Measurements from ENCODE around the gene PRR3.
"Not testable (repeated sequence)": the region's sequence is repeated elsewhere in the genome, so short reads cannot be mapped to it uniquely, and the experiment has no call there.

DNA sequence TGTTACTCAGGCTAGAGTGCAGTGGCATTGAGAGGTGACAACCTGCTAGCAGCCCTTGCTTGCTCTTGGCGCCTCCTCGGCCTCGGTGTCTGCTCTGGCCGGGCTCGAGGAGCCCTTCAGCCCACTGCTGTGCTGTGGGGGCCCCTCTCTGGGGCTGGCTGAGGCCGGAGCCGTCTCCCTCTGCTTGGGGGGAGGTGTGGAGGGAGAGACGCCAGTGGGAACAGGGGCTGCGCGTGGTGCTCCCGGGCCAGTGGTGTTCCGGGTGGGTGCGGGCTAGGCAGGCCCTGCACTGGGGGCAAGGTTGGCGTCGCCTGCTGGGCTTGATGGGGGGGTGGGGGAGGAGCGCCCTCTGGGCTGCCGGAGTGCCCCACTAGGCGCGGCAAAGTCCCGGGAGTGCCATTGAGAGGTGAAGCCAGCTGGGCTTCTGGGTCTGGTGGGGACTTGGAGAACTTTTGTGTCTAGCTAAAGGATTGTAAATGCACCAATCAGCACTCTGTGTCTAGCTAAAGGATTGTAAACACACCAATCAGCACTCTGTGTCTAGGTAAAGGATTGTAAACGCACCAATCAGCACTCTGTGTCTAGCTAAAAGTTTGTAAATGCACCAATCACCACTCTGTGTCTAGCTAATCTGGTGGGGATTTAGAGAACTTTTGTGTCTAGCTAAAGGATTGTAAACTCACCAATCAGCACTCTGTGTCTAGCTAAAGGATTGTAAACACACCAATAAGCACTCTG is 39.2 kb upstream of the PRR3 start:
- TF ChIP-seq, protein P1, sequence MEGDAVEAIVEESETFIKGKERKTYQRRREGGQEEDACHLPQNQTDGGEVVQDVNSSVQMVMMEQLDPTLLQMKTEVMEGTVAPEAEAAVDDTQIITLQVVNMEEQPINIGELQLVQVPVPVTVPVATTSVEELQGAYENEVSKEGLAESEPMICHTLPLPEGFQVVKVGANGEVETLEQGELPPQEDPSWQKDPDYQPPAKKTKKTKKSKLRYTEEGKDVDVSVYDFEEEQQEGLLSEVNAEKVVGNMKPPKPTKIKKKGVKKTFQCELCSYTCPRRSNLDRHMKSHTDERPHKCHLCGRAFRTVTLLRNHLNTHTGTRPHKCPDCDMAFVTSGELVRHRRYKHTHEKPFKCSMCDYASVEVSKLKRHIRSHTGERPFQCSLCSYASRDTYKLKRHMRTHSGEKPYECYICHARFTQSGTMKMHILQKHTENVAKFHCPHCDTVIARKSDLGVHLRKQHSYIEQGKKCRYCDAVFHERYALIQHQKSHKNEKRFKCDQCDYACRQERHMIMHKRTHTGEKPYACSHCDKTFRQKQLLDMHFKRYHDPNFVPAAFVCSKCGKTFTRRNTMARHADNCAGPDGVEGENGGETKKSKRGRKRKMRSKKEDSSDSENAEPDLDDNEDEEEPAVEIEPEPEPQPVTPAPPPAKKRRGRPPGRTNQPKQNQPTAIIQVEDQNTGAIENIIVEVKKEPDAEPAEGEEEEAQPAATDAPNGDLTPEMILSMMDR (conservative IDR thresholded peaks at IDR 0.05): not testable (repeated sequence)
- TF ChIP-seq ZFX (IDR thresholded peaks at IDR 0.05): not testable (repeated sequence)
